GM19025 (cell line): ENCODE measurements around the gene EBF4.

Experiments used
- ATAC-seq: cut with Tn5 transposase; IDR thresholded peaks from one replicate; pipeline ENCODE4 v1.9.1; 2021; ENCODE audit warnings: mild to moderate bottlenecking, low read depth, moderate library complexity; ENCODE audit not compliant: unreplicated experiment

EBF4 gene

DNA sequence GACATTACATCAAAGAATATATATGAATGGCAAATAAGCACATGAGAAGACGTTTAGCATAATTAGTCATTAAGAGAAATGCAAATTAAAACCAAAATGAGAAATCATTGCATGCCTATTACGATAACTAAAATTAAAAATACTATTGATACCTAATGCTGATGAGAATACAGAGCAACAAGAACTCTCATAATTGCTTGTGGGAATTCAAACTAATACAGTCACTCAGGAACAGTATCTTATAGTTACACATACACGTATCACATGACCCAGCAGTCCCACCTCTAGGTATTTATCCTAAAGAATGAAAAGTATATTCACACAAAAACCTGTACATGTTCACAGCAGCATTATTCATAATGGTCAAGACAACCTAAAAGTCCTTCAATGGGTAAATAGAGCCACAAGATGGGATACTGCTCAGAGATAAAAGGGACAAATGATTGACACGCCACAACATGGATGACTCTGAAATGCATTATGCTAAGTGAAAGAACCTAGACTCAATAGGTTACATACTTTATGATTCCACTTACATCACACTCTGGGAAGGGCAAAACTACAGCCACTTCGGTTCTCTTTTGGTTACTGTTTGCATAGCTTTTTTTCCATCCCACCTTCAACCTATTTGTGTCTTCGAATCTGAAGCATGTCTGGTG, 91.5 kb downstream of the EBF4 start:
- ATAC-seq, result no peak

DNA sequence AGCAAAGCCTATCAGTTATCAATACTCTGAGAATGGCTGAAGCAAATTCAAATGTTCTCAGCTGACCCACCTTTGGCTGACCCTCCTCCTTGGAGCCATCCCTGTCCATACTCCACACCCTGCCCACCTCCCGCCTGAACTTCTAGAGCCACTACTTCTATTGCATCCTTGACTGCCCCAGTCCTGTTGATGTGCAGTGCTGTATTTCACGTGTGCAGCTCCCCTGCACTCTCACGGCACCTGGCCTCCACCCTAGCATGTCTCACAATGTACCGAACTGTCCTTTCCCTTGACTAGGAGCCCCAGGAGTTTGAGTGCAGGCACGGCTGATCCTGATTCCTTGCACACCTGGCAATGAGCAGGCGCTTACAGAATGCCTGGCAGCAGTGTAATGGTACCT, 100.9 kb downstream of the EBF4 start:
- no peak for ATAC-seq

DNA sequence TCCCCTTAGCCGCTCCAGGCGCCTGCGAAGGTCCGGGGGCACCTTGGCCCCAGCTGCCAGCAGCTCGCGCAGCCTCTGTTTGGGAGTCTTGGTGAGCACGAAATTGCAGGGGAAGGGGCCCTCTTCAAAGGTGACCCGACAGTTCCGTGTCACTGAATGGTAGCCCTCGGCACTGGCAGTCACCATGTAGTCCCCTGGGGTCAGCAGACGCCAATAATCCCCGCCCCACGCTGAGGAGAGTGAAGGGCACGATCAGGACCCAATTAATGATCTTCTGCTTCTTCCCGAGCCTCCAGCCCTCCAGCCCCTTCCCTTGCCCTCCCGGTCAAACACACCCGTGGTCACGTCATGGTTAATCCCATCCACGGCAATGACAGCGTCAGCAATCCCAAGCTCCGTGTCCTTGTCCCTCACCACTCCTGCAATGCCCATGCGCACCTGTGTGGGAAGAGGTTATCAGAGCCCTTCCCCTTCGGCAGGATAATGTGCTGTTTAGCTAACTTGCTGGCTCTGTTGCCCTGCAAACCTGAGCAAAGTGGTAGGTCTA, 101.7 kb downstream of the EBF4 start:
- ATAC-seq, result no peak

DNA sequence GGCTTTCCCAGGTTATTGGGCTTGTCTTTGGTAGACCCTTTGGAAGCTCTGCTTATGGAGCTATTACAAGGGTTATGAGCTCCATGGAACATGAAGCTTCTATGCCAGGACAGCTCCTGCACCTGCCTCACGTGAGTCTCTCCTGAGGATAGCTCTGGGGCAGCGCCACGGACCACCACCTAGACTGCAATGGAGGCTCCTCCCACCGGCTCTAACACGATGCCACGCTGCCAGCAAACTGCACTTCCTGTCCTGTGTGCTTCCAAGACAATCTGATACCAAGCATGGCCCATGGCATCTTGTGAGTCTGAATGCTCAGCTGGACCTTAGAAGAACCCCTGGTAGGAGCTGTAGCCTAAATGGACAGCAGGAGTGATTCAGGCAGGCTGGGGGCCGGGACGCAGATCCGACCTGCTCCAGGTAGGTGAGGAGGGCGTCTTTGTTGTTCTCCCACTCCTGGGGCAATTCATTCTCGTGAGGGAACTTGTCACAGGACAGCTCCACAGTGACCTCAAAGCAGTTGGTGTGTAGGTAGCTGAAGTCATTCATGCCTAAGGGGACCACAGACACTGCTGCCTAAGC, 102.4 kb downstream of the EBF4 start:
- ATAC-seq, result no peak

DNA sequence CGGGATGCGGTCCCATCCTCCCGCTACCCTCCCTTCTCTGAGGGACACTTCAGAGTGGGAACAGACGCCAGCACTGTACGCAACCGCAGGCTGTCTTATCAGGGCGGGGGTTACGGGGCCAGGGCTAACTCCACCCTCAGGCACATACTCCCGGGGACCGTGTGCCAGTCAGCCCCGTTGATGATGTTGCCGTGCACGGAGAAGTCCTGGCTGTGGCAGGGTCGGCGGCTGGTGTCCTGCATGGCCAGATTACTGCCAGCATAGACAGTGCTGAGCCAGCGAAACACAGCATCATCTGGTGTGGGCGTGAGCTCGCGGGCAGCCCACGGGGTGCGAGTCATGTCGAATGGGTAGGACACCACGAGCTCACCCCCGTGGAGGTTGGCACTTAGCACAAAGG, 102.9 kb downstream of the EBF4 start:
- no peak for ATAC-seq

DNA sequence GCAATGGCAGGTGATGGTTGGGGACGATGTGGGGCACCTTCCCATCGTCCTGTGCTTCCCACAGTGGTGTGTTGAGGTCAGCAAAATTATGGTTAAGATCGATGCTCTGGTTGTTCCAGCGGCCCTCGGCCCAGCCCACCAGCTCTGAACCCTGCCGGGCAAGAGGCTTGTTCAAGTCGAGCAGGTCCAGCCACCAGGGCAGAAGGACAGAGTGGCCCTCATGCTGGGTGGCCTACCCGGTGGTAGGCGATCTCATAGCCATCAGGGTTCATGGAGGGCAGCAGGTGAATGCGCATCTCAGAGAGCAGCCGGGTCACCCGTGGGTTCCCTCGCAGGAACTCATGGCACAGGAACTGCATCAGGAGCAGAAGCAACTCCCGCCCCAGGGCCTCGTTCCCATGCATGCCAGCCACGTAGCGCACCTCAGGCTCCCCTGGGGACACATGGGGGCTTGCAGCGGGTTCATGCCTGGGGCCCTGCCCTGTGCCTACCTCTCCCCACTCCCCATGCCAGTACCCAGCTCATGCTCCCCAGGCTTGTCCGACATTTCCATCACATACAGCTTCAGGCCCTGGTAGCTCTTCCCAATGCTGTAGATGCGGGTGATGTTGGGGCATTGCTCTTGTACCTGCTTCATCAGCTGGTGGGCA, 103.6 kb downstream of the EBF4 start:
- ATAC-seq, result no peak

DNA sequence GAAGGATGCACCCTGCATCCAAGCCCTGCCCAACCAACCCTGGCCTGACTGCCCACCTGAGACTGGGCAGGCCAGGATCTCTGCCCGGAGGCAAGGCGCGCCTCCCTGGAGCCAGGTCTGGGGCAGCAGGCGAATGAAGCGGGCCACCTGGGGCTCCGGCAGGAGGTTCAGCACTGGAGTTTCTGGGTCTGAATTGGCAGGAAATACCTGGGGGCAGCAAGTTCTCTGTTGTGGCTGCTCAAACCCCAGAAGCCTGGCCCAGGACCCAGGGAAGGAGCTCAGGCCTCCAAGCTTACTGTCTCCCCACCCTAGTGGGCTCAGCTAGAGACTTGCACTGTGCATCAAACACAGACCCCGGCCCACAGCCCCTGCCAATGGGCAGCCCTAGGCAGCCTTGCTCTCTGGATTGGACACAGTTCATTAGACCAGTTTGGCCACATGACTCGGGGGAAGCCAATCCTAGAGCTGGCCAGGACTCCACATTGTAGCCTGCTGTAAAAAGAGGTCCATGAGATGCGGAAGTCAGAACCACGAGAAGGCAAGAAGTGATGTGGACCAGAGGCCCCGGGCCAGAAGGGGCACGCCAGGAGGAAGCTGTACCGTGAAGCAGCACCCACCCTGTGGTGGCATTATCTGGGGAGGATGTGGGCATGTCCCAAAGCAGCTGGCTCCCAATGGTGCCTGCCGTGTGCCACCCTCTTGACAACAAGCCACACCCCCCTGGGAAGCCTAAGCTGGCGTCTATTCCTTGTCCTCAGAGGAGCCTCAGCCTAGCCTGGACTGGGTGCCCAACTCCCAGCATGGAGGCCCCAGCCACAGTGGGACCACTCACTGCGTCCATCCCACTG, 104.8 kb downstream of the EBF4 start:
- no peak for ATAC-seq

DNA sequence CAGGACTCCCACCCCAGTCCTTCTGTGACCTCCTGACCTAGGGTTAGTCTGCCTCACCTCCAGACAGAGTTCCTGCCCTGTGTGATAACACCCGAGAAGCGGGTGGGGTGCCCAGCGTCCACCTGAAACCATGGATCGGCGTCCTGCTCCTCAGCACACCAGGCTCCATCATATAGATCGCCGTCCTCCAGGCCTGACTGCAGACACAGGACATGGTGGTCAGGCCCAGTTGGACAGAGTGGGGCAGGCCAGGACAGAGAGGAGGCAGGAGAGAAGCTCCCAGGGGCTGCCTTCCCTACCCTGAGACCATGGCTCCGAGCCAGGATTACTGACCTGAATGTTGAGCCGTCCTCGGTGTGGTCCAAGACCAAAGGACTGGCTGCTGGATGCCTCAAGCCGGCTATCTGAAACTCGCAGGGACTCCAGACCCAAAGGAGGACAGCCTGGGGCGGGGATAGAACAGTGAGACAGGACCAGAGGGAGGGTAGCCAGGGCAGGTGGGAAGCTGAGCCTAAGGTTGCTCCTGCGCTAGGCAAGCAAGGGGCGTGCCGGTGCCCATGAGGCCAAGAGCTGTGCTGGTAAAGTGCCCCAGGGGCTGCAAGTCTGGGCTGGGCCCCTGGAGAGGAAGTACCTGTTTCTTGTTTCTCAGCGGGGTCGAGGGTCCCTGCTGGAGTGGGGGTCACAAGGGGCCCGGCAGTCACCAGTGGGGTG, 105.7 kb downstream of the EBF4 start:
- ATAC-seq, result no peak

DNA sequence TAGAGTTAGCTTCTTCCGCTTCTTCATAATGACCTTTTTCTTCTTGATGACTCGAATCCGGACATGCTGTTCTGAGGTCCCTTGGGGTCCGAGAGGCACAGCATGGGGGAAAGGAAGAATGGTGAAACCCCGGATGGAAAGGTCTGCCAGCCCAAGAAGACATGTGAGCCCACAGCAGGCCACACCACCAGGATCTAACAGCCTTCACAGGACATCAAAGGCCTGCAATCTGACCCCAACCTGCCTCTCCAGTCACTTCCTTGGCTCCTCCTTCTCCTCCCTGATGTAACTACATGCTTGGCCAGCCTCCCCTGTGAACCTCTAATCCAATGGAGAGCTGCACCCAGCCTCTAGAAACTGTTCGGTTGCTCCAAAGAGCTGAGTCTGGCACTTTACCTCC, 106.2 kb downstream of the EBF4 start:
- no peak for ATAC-seq

DNA sequence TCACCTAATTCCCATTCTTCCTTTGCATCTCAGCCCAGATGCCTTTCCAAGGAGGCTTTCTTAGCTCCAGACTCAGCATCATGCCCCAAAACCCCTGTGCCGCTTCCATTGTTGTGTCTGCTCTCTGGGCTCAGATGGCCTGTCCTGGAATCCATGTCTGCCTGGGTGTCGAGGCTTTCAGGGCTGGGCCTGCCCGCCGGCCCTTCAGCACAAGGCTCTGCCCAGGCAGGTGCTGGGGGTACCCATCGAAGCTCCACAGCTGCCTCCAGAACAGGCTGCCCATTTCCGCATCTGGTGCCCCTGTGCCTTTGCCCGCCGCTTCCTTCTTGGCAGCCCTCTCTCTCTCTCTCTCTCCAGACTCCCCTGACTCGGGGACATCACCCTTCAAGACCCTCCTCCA, 106.7 kb downstream of the EBF4 start:
- no peak for ATAC-seq

DNA sequence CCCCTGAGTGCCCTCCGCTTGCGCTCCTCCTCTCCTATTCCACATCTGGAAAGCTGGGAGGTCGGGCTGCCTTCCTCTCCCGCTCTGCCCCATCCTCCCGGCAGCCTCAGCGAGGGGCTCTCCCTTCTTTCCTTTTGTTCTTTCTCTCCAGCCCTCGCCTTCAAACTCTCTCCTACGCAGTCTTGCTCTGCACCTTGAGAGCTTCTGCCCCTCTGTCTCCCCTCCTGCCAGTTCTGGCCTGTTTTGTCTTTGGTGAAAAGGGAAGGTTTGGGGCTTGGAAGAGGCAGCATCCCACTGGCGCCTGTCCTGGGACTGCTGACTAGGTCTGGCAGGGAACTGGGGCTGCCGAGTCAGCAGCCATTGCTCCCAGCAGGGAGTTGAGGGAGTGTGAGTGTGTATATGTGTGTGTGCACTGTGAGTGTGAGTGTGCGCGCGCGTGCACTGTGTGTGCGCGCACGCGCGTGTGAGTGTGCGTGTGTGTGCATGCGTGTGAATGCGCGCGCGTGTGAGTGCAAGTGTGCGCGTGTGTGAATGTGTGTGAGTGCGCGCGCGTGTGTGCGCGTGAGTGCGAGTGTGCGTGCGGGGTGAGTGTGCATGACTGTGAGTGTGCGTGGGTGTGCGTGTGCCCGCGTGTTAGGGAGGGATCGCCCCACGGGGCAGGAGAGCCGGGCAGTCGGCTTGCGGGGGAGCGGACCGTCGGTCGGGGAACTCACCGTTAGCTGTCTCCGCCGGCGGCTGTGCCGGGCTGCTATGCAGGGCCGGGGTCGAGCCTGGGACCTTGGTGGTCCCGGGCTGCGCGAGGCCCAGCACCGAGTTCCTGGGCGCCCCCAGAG, 107.3 kb downstream of the EBF4 start:
- ATAC-seq, result peak; percentile 15

DNA sequence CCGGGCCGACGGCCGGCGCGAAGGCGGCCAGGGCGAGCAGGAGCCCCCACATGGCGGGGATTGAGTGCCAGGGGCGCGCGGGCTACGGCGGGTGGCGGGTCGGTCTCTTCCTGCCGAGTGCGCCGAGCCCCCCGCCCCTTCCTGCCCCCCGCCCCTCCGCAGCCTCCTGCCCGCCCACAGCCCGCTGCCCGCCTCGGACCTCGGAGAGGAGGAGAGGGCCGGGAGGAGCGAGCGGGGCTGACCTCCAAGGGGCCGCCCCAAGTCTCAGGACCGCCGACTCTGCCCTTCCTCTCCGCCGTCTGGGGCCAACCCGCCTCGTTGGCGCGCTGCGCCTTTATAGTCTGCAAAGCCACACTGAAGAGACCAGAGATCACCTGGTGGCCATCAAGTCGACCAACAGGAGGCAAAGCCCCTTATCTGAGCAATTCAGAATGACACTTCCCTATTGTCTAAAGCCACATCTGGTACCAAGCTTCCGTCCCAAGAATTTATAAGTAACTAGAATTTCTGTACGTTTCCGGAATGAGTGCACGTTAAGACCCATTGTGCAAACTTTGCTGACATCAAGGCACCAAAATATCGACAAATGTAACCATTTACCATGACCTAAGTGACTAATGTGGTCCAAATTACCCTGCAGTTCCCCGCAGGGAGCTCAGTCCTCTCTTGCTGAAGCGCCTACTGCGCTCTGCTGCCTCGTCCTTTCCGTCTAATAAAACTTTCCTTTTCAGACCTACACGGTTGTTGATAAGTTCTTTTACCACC, 108.1 kb downstream of the EBF4 start, which contains the start of gene CPXM1:
CPXM1 (minus strand) TSS at position 107 of the 765 bp plus-strand sequence; CDS start at position 52, 55 bp downstream.
- ATAC-seq, result peak; percentile 56

DNA sequence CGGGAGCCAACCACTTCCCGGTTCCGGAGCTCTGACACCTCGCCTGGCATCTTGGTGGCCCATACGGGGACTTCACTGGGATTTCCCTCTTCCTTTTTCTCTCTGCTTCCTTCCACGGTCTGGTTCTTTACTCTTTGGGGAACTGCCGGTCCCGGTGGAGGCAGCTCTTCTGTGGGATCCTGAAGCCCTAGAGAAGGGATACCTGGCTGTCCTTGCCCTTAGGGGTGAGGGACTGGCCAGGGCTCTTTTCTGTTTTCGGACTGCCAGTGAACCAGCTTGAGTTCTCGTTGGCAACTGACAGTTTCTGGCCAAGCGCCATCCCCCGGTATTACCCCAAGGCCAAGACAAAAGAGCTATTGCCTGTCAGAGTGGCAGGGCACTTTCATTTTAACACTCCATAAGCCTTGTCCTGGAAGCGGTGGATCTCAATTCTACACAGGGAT, 108.7 kb downstream of the EBF4 start:
- no peak for ATAC-seq

DNA sequence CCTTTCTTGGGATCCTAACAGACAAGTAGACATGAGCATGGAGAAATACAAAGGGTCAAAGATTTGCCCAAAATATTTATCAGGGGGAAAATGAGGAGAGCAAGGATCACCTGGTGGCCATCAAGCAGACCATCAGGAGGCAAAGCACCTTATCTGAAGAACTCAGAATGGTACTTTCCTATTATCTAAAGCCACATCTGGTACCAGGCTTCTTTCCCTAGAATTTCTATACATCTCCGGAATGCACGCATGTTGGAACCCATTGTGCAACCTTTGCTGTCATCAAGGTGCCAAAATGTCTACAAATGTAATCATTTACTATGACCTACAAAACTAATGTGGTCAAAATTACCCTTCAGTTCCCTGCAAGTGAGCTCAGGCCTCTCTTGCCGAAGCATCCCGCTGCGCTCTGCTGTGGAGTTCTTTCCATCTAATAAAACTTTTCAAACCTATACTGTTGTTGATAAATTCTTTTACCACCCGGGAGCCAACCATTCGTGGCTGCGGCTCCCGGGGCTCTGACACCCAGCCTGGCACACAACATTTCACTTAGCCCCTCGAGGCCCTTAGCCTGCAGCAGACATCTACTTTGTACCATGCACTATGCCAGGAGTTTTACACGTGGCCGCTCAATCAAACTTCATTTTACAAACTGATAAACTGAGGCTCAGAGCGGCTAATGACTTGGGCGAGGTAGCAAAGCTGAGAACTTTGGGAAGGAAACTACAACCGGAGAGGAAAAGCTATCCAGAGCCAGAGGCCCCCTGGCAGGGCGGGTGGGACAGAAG, 111.7 kb downstream of the EBF4 start:
- ATAC-seq, result no peak

DNA sequence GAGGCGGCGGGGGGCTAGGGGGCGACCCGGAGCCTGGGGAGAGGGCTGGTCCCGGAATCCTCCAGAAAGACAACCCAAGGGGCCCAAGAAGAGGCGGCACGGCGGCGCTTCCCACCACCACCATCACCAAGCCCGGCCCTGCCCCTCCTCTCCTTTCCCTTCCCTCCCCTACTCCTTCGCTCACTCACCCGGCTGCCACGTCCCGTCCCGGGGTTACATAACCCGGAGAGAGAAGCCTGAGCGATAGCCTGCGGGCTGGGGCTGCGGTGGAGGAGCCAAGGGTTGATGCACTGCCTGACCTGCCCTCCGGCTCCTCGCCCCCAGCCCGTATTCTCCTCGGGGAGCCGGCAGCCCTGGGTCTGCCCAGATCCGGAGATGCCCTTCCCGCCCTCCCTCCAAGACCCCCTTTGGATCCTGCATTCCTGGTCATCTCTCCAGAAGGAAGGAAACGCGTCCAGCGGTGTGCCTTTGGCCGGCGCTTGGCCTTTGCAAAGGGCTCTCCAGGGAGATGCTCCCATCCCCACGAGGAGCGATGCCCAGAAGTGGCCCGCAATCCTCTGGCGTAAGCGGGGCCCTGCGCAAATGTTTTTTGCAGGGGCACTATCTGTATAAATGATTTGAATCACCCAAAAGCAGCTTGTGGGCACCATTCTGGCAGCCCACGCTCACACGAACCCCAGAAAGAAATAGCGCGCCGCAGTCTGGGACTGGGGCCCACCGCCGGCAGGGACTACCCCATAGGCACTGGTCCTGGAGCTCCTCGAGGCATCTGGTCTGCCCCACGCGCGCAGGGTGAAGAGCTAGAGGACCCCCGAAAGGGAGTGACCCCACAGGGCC, 112.5 kb downstream of the EBF4 start:
- no peak for ATAC-seq

DNA sequence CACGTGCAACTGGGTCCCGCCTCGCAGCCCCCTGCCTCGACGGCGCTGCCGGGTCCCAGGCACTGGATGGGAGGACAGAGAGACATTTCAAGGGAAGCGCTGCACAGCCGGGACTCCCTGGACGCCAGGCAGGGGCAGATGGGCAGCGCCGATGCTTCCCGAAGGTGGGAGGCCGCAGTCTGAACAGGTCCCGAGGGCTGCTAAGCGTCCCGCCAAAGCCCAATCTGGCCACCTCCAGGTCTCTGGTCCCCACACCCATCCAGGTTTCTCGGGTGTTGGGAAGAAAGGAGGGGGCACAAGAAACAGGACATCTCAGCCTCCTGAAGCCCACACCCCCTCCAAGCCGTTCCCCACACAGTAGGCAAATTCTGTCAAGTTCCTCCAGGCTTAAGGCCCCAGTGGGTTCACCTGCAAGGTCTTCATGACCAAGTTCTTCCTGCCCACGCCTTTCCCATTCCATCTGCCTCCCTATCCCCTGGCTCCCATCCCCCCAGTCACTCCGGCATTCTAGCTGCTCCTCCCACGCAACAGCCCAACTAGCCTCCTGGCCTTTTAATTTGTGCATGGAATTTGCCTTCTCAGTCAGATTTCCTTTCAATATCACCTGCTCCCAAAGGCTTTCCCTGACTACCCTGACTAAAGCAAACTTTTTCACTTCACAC, 113.2 kb downstream of the EBF4 start:
- no peak for ATAC-seq
